AG04450 (cell line): ENCODE results near the gene GTF2IRD1. TPM values are rescaled to one million over a fixed set of nuclear protein-coding genes. Genes with fewer than 3 reads are reported as not detected.
"Not testable (repeated sequence)": the region's sequence is repeated elsewhere in the genome, so short reads cannot be mapped to it uniquely, and the experiment has no call there.

Source experiments
- CTCF ChIA-PET: fragments of 300-600, 350-600 bp; formaldehyde crosslinking; extraction: SDS; loops from one replicate; lab custom pipeline; 2022; ENCODE audit warnings: antibody characterized with exemption, inconsistent platforms; lab: Charles Lee
- POLR2A ChIA-PET: fragments of 350-600 bp; formaldehyde crosslinking; extraction: SDS; loops from one replicate; lab custom pipeline; 2021; ENCODE audit warnings: antibody characterized with exemption, inconsistent platforms; lab: Yijun Ruan, JAX
- DNase-seq: peaks from one replicate; pipeline ENCODE4 v3.0.0-alpha.2; 2011; ENCODE audit warnings: low read depth, low spot score
- H3K27ac ChIP-seq: one replicate; pipeline ENCODE4 v1.5.1; 2012; ENCODE audit warnings: low read depth, low read length, control low read depth
- H3K27me3 ChIP-seq: one replicate; pipeline ENCODE4 v1.6.0; 2012; ENCODE audit warnings: low read length; ENCODE audit not compliant: control insufficient read depth, insufficient read depth
- H3K4me3 ChIP-seq: 2 replicates; pipeline ENCODE4 v1.5.1; 2011; ENCODE audit warnings: mild to moderate bottlenecking, low read depth, low read length, control low read depth
- H3K9me3 ChIP-seq: 2 replicates; pipeline ENCODE4 v1.5.1; 2012; ENCODE audit warnings: low read length; ENCODE audit not compliant: control insufficient read depth, insufficient read depth
- polyA plus RNA-seq: library from polyadenylated mRNA; depleted of rRNA; stranded (reverse); fragments of >200 nt; gene quantifications from 2 replicates; pipeline ENCODE4 v1.2.3, GENCODE V29; 2011
- TF ChIP-seq, protein P1 (sequence below): IDR thresholded peaks from 2 replicates; pipeline ENCODE4 v1.5.1; 2011; ENCODE audit warnings: low read depth, low read length, control low read depth, inconsistent platforms

The GTF2IRD1 gene
- polyA plus RNA-seq, 1 experiment: 23.5 TPM

DNA sequence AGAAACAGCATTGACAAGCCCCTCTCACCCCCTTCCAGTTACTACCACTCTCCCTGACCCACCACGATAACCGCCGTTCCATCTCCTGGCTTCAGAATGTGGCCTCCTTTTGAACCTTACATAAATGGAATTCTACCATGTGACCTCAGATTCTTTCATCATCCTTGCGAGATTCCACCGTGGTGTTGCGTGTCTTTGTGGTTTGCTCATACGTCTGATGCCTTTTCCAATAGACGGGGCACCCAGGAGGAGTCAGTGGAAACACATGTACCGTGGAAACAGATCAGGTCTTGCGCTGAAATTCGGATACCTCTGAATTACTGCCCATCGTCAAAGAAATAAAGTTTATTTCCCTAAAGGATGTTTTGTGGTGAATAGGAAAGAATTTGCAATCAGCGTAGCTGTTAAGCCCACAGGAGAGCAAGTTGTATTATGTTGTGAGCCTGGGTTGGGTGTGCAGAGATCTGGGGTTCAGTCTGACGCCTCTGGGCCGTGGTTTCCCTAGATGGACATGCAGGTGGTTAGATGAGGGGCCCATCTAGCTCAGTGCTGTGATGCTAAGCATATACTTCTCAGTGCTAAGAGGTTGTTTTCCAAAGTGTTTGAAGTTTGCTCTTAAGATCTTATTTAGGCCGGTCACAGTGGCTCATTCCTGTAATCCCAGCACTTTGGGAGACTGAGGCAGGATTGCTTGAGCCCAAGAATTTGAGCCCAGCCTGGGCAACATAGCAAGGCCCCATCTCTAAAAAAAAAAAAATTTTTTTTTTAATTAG lies 29.1 kb downstream of the GTF2IRD1 start:
- Histone ChIP-seq H3K4me3 (no peak overlapping the region), H3K27ac (peak overlapping the region; percentile 98), H3K9me3 (no peaks in the 10 kb centered on the region), H3K27me3 (no peaks in the 10 kb centered on the region)
- DNase-seq: peak; percentile 93
- ChIA-PET CTCF (interaction anchor here (0.7 kb wide), 1 partner anchor 12 kb away, joined by 3 read pairs; no protein-coding TSS in a partner anchor), POLR2A (interaction anchor here (0.7 to 1.2 kb wide), 2 partner anchors 10 to 52 kb away, joined by 3 read pairs; no protein-coding TSS in a partner anchor)
- TF ChIP-seq, protein P1, sequence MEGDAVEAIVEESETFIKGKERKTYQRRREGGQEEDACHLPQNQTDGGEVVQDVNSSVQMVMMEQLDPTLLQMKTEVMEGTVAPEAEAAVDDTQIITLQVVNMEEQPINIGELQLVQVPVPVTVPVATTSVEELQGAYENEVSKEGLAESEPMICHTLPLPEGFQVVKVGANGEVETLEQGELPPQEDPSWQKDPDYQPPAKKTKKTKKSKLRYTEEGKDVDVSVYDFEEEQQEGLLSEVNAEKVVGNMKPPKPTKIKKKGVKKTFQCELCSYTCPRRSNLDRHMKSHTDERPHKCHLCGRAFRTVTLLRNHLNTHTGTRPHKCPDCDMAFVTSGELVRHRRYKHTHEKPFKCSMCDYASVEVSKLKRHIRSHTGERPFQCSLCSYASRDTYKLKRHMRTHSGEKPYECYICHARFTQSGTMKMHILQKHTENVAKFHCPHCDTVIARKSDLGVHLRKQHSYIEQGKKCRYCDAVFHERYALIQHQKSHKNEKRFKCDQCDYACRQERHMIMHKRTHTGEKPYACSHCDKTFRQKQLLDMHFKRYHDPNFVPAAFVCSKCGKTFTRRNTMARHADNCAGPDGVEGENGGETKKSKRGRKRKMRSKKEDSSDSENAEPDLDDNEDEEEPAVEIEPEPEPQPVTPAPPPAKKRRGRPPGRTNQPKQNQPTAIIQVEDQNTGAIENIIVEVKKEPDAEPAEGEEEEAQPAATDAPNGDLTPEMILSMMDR: no peak

GRCh38 chr7:74483402-74484336 lies 30.0 kb downstream of the GTF2IRD1 start:
- POLR2A ChIA-PET: interaction anchor here (0.6 to 1.2 kb wide), 4 partner anchors 11 to 209 kb away, joined by 3 read pairs; no protein-coding TSS in a partner anchor
- Histone ChIP-seq H3K9me3 (no peaks in the 10 kb centered on the region), H3K27ac (peak overlapping the region; percentile 98), H3K27me3 (no peaks in the 10 kb centered on the region), H3K4me3 (no peak overlapping the region)
- CTCF ChIA-PET: interaction anchor here (0.7 kb wide), 1 partner anchor 11 kb away, joined by 3 read pairs; no protein-coding TSS in a partner anchor
- TF ChIP-seq, protein P1: no peak
- no peak for DNase-seq

DNA sequence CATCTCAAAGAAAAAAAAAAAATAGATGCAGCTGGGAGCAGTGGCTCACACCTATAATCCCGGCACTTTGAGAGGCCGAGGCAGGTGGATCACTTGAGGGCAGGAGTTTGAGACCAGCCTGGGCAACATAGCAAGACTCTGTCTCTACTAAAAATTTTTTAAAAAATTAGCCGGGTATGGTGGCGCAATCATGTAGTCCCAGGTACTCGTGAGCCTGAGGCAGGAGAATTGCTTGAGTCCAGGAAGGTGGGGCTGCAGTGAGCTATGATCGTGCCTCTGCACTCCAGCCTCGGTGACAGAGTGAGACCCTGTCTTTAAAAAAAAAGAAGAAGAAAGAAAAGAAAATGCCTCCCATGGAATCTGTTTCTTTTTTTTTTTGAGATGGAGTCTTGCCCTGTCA lies 31.9 kb downstream of the GTF2IRD1 start:
- POLR2A ChIA-PET: no interaction called here
- TF ChIP-seq, protein P1: no peak
- H3K9me3 ChIP-seq: no peaks in the 10 kb centered on the region
- H3K4me3 ChIP-seq: no peak overlapping the region
- H3K27ac ChIP-seq: no peak overlapping the region
- H3K27me3 ChIP-seq: no peaks in the 10 kb centered on the region
- CTCF ChIA-PET: no interaction called here
- no peak for DNase-seq

DNA sequence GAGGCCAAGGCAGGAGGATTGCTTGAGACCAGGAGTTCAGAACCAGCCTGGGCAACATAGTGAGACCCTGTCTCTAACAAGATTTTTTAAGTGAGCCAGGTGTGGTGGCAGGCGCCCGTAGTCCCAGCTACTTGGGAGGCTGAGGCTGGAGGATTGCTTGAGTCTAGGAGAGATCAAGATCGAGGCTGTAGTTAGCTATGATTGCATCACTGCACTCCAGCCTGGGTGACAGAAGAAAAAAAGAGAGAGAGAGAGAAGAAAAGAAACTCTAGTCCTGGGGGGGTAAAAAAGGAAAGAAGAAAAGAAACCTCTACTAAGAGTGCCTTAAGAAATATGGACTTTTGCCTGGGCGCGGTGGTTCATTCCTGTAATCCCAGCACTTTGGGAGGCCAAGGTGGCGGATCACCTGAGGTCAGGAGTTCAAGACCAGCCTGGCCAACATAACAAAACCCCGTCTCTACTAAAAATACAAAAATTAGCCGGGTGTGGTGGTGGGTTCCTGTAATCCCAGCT lies 34.9 kb downstream of the GTF2IRD1 start:
- H3K27ac ChIP-seq, H3K9me3 ChIP-seq, H3K4me3 ChIP-seq, POLR2A ChIA-PET, DNase-seq, CTCF ChIA-PET, H3K27me3 ChIP-seq: not testable (repeated sequence)
